HCT116 (cell line): ENCODE measurements around the gene FOXC2. TPM values are rescaled to one million over a fixed set of nuclear protein-coding genes. Genes with fewer than 3 reads are reported as not detected.

Source experiments
- ATAC-seq: fragments of 200-7000 bp; cut with Tn5 transposase; 2 replicates; pipeline ENCODE4 v1.9.1; 2020; ENCODE audit warnings: mild to moderate bottlenecking, moderate library complexity
- BruUV-seq: library from RNA; stranded (reverse); fragments of 400-500 nt; replicated peaks from 2 replicates; lab custom pipeline; 2021; lab: Mats Ljungman, UMichigan
- CTCF ChIA-PET: fragments of 300-600 bp; sonication (Branson Sonifier 250); formaldehyde crosslinking; loops from one replicate; lab custom pipeline; 2021; ENCODE audit warnings: antibody characterized with exemption; lab: Charles Lee
- POLR2A ChIA-PET: fragments of 300-600, 350-600 bp; sonication (Branson Sonifier 250); formaldehyde crosslinking; loops from one replicate; lab custom pipeline; 2021; ENCODE audit warnings: antibody characterized with exemption; lab: Charles Lee
- RAD21 ChIA-PET, 2 experiments: fragments of 300-600 bp; sonication (Branson Sonifier 250); formaldehyde crosslinking; loops; one replicate each; lab custom pipeline; 2023; ENCODE audit warnings: low total read pairs in 2 of 2; ENCODE audit not compliant: uncharacterized antibody in 2 of 2, unreplicated experiment in 2 of 2, low non-redundant PET in 1 of 2; lab: Charles Lee
- DNase-seq: peaks from one replicate; pipeline ENCODE4 v3.0.0-alpha.2; 2010; ENCODE audit warnings: low read depth, low spot score
- H2AFZ ChIP-seq: fragments of 200-600 bp; shearing (Covaris generic), sonication (generic); 2 replicates; pipeline ENCODE4 v1.6.1; 2017; ENCODE audit warnings: low read depth, mixed run types, mixed read lengths, antibody characterized with exemption, low read length; ENCODE audit not compliant: poor library complexity, severe bottlenecking
- H3K27ac ChIP-seq: 2 replicates; pipeline ENCODE4 v1.5.1; 2012; ENCODE audit warnings: low read depth, low read length
- H3K27me3 ChIP-seq: fragments of 200-600 bp; sonication (generic); 2 replicates; pipeline ENCODE4 v1.6.1; 2016; ENCODE audit warnings: mixed run types, low read length, mixed read lengths; ENCODE audit not compliant: insufficient read depth
- H3K36me3 ChIP-seq, 2 experiments: fragments of 200-500 bp in 1 of 2; fragments of 200-600 bp in 1 of 2; sonication (Bioruptor generic) in 1 of 2; sonication (generic) in 1 of 2; 2 replicates each; pipeline versions ENCODE4 v1.5.1 to v1.6.1; 2014 to 2016; ENCODE audit warnings: low read length in 2 of 2, inconsistent platforms in 1 of 2, mixed read lengths in 1 of 2, mixed run types in 1 of 2; ENCODE audit not compliant: insufficient read depth in 2 of 2, control insufficient read depth in 1 of 2
- H3K4me1 ChIP-seq, 2 experiments: fragments of 200-600 bp in 1 of 2; sonication (generic) in 1 of 2; 2 replicates each; pipeline versions ENCODE4 v1.5.1 to v1.6.1; 2012 to 2017; ENCODE audit warnings: low read length in 2 of 2, inconsistent platforms in 1 of 2, mild to moderate bottlenecking in 1 of 2, mixed read lengths in 1 of 2, mixed run types in 1 of 2, moderate library complexity in 1 of 2; ENCODE audit not compliant: insufficient read depth in 2 of 2, control insufficient read depth in 1 of 2
- H3K4me2 ChIP-seq: fragments of 200-600 bp; sonication (generic); 2 replicates; pipeline ENCODE4 v1.6.1; 2017; ENCODE audit warnings: mixed run types, low read length, mixed read lengths
- H3K4me3 ChIP-seq, 2 experiments: fragments of 200-600 bp in 1 of 2; sonication (generic) in 1 of 2; replicated peaks in 1 of 2; 2 replicates each; pipeline ENCODE4 v1.5.1; 2011 to 2016; ENCODE audit warnings: low read length in 2 of 2, control low read depth in 1 of 2, low read depth in 1 of 2, mild to moderate bottlenecking in 1 of 2, mixed read lengths in 1 of 2, mixed run types in 1 of 2
- H3K79me2 ChIP-seq: fragments of 200-600 bp; sonication (generic); 2 replicates; pipeline ENCODE4 v1.6.1; 2017; ENCODE audit warnings: mild to moderate bottlenecking, mixed run types, low read length, moderate library complexity, mixed read lengths; ENCODE audit not compliant: insufficient read depth
- H3K9ac ChIP-seq: fragments of 200-600 bp; sonication (generic); 2 replicates; pipeline ENCODE4 v1.6.1; 2016; ENCODE audit warnings: low read length, mixed read lengths
- H3K9me2 ChIP-seq: fragments of 200-600 bp; sonication (generic), shearing (Covaris generic); 2 replicates; pipeline ENCODE4 v1.6.1; 2017; ENCODE audit warnings: mixed run types, mild to moderate bottlenecking, moderate library complexity; ENCODE audit not compliant: insufficient read depth
- H3K9me3 ChIP-seq, 2 experiments: fragments of 200-500 bp in 1 of 2; fragments of 200-600 bp in 1 of 2; sonication (Bioruptor generic) in 1 of 2; sonication (generic) in 1 of 2; 2 replicates each; pipeline ENCODE4 v1.6.1; 2014 to 2017; ENCODE audit warnings: low read length in 2 of 2, mixed read lengths in 2 of 2, inconsistent platforms in 1 of 2, low read depth in 1 of 2, mild to moderate bottlenecking in 1 of 2, mixed run types in 1 of 2, moderate library complexity in 1 of 2; ENCODE audit not compliant: control insufficient read depth in 1 of 2, insufficient read depth in 1 of 2
- H4K20me1 ChIP-seq: fragments of 200-600 bp; sonication (generic), shearing (Covaris generic); 2 replicates; pipeline ENCODE4 v1.6.1; 2017; ENCODE audit warnings: mixed run types, mild to moderate bottlenecking, moderate library complexity; ENCODE audit not compliant: insufficient read depth
- ATF3 ChIP-seq: IDR thresholded peaks from 2 replicates; pipeline ENCODE4 v1.6.1; 2012
- CBX3 ChIP-seq: IDR thresholded peaks from 2 replicates; pipeline ENCODE4 v1.6.1; 2012; ENCODE audit warnings: low read depth
- CTCF ChIP-seq, 3 experiments: fragments of 200-600 bp in 1 of 3; sonication (generic) in 1 of 3; IDR thresholded peaks in 2 of 3; conservative IDR thresholded peaks in 1 of 3; 2 replicates each; pipeline ENCODE4 v1.5.1; 2012 to 2017; ENCODE audit warnings: low read depth in 2 of 3, low read length in 2 of 3, antibody characterized with exemption in 1 of 3, borderline replicate concordance in 1 of 3, control low read depth in 1 of 3, mild to moderate bottlenecking in 1 of 3, mixed read lengths in 1 of 3, mixed run types in 1 of 3, moderate library complexity in 1 of 3; ENCODE audit not compliant: insufficient read depth in 1 of 3
- EGR1 ChIP-seq: IDR thresholded peaks from 2 replicates; pipeline ENCODE4 v1.6.1; 2012; ENCODE audit warnings: low read depth
- ELF1 ChIP-seq: IDR thresholded peaks from 2 replicates; pipeline ENCODE4 v1.6.1; 2012; ENCODE audit warnings: low read depth, borderline replicate concordance
- EZH2 ChIP-seq: fragments of 200-600 bp; sonication (generic); IDR thresholded peaks from 2 replicates; pipeline ENCODE4 v1.6.1; 2017; ENCODE audit warnings: antibody characterized with exemption, mixed run types
- EZH2phosphoT487 ChIP-seq: fragments of 200-600 bp; IDR thresholded peaks from 2 replicates; pipeline ENCODE4 v1.6.1; 2018; ENCODE audit warnings: antibody characterized with exemption, borderline replicate concordance
- MAX ChIP-seq: IDR thresholded peaks from 2 replicates; pipeline ENCODE4 v1.6.1; 2012
- POLR2A ChIP-seq: IDR thresholded peaks from 2 replicates; pipeline ENCODE4 v1.7.0; 2011; ENCODE audit warnings: borderline replicate concordance; ENCODE audit not compliant: insufficient read depth, insufficient read length; ENCODE audit errors: extremely low read depth
- POLR2AphosphoS5 ChIP-seq: IDR thresholded peaks from 2 replicates; pipeline ENCODE4 v1.6.1; 2011; ENCODE audit warnings: mild to moderate bottlenecking, low read depth, low read length, moderate library complexity
- RAD21 ChIP-seq: IDR thresholded peaks from 2 replicates; pipeline ENCODE4 v1.6.1; 2012; ENCODE audit warnings: low read depth, mild to moderate bottlenecking
- SIN3A ChIP-seq: IDR thresholded peaks from 2 replicates; pipeline ENCODE4 v1.6.1; 2012; ENCODE audit warnings: low read depth
- SP1 ChIP-seq: IDR thresholded peaks from 2 replicates; pipeline ENCODE4 v1.6.1; 2012; ENCODE audit warnings: low read depth
- SRF ChIP-seq: IDR thresholded peaks from 2 replicates; pipeline ENCODE4 v1.6.1; 2012; ENCODE audit warnings: low read depth
- YY1 ChIP-seq: IDR thresholded peaks from 2 replicates; pipeline ENCODE4 v1.6.1; 2011; ENCODE audit warnings: low read length, low read depth, moderate library complexity, mild to moderate bottlenecking; ENCODE audit not compliant: insufficient replicate concordance; ENCODE audit errors: extremely low read depth
- ZFX ChIP-seq: fragments of 450-650 bp; IDR thresholded peaks from 2 replicates; pipeline ENCODE4 v1.6.1; 2017
- ZNF274 ChIP-seq: fragments of 200-500 bp; sonication (Bioruptor generic); IDR thresholded peaks from 2 replicates; pipeline ENCODE4 v1.6.1; 2014; ENCODE audit warnings: mild to moderate bottlenecking, low read depth, low read length, inconsistent platforms
- intact Hi-C: fragments of 100-400 bp; cut with micrococcal nuclease; formaldehyde crosslinking; loops from 2 replicates; pipeline ENCODE4 v1.10.0; 2022
- total RNA-seq: library from RNA; stranded (reverse); gene quantifications from one replicate; pipeline ENCODE4 v1.2.1, GENCODE V29; 2021; ENCODE audit not compliant: unreplicated experiment

Gene FOXC2
- total RNA-seq, 1 experiment from 2014 or later: 0.22 TPM

GRCh38 chr16:86574646-86575045, 8.0 kb downstream of the FOXC2 start:
- no peak overlapping the region for H3K4me2 ChIP-seq
- H4K20me1 ChIP-seq: no peaks in the 10 kb centered on the region
- peaks cover 11 to 22% of the 10 kb centered on the region in 2 experiments; a peak in 3 of 4 replicates for H3K4me1 ChIP-seq
- BruUV-seq: no TSS peak
- H3K9ac ChIP-seq: no peak overlapping the region
- H3K27me3 ChIP-seq: 0 out of 2 replicates have a peak, but pooled peaks cover 4% of the 10 kb centered on the region
- no peaks in the 10 kb centered on the region for H3K9me3 ChIP-seq
- no peaks in the 10 kb centered on the region for H3K79me2 ChIP-seq
- H3K36me3 ChIP-seq: no peaks in the 10 kb centered on the region
- no peak overlapping the region for H2AFZ ChIP-seq
- no peak overlapping the region for H3K27ac ChIP-seq
- CTCF ChIA-PET: interaction anchor here (2.1 to 2.3 kb wide), 5 partner anchors 10 to 488 kb away, joined by 6 to 22 read pairs (median 13); no protein-coding TSS in a partner anchor
- ATAC-seq (no peak), DNase-seq (no peak)
- POLR2A ChIA-PET: no interaction called here
- intact Hi-C loops: loop anchor here (1.0 to 5.0 kb wide), 7 partner anchors 90 to 503 kb away; no protein-coding TSS in a partner anchor
- no peak overlapping the region for H3K4me3 ChIP-seq
- TF ChIP-seq RAD21: no peak
- no peak for TF ChIP-seq EGR1
- TF ChIP-seq MAX: no peak
- no peak for TF ChIP-seq SIN3A
- no peak for TF ChIP-seq ZNF274
- TF ChIP-seq CTCF (IDR thresholded peaks at IDR 0.05 in 2 of 3, conservative IDR thresholded peaks at IDR 0.05 in 1 of 3; ENCODE audit: borderline replicate concordance in 1 of 3, insufficient read depth in 1 of 3, low read depth in 2 of 3, low read length in 2 of 3): no peak
- TF ChIP-seq ZFX: no peak
- TF ChIP-seq SRF: no peak
- TF ChIP-seq YY1: no peak
- TF ChIP-seq CBX3: no peak
- no peak for TF ChIP-seq POLR2A
- TF ChIP-seq EZH2phosphoT487: no peak
- TF ChIP-seq SP1: no peak
- no peak for TF ChIP-seq EZH2
- no peak for TF ChIP-seq ATF3
- no peak for TF ChIP-seq POLR2AphosphoS5
- no peak for TF ChIP-seq ELF1
- RAD21 ChIA-PET: interaction anchor here in 1 of 2 experiments (1.7 to 2.1 kb wide), 2 partner anchors 257 to 488 kb away, joined by 4 to 14 read pairs; no protein-coding TSS in a partner anchor
- no peaks in the 10 kb centered on the region for H3K9me2 ChIP-seq
